ENCODE results near the gene SORCS2. TPM values are rescaled to one million over a fixed set of nuclear protein-coding genes. Genes with fewer than 3 reads are reported as not detected.

The SORCS2 gene
- total RNA-seq, 2 experiments from 2014 or later: 0.03 TPM; not detected in 1

DNA sequence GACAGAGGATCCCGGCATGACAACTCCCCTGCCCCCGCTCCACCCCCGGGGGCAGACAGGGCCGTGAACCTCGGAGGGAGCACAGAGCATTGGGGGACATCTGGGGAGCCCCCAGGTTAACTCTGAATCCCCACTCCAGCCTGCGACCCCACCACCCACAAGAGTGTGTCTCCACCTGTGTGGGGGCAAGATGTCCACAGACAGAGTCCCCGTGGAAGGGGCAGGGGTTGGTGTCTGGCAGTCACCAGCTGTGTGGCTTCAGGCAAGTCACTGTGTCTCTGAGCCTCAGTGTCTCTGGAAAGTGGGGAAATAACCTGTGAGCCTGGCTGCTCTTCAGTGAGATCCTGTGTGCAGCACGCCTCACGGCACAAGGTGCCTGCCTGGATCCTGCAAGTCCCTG lies 508.3 kb downstream of the SORCS2 start:
- no peaks in the 10 kb centered on the region for H3K4me1 ChIP-seq (ENCODE audit: insufficient read depth, low read length, poor library complexity, severe bottlenecking)
- CTCF ChIA-PET (ENCODE audit: unreplicated experiment): no interaction called here

DNA sequence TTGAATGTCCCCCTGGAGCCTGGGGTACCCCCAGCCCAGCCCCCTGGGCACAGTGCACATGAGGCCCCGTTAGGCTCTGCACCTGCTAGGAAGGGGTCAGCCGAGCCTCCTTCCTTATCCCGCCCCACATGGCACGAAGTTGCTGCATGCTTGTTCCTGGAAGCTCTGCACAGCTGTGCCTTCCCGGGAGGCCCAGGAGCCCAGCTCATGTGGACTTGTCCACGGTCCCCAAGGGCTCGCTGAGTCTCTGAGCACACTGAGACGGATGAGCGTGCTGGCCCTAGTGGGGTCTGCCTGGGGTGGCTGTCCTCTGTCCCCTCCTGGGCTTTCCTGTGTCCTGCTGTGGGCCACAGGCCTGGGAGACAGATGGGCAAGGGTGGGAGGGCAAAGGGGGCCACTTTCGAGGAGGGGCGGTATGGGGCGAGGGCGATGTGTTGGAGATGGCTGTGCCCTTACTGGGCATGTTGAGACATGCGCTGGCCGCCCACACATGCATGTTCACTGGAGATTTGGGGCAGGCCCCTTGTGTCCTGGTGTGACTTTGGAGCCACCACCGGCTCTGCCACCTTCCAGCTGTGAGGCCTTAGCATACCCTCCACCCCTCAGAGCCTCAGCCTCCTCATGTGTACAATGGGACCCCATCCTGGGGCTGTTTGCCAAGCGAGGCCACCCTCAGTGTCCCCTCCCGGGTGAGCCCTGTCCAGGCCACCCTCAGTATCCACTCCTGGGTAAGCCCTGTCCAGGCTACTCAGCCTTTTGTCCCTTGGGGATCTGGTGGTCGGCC lies 509.7 kb downstream of the SORCS2 start:
- Histone ChIP-seq H4K20me1 (ENCODE audit: insufficient read depth, low read length) (no peaks in the 10 kb centered on the region), H3K4me2 (ENCODE audit: low read length) (no peak overlapping the region), H2AFZ (ENCODE audit: low read length) (no peak overlapping the region), H3K4me1 (ENCODE audit: insufficient read depth, low read length, poor library complexity, severe bottlenecking) (no peaks in the 10 kb centered on the region), H3K36me3 (ENCODE audit: insufficient read depth, low read length) (no peaks in the 10 kb centered on the region), H3K4me3 (ENCODE audit: low read depth, low read length, poor library complexity, severe bottlenecking) (no peak overlapping the region), H3K9me3 (ENCODE audit: low read length) (no peaks in the 10 kb centered on the region), H3K79me2 (ENCODE audit: insufficient read depth, low read depth, low read length) (no peaks in the 10 kb centered on the region), H3K9me2 (ENCODE audit: insufficient read depth, low read length) (no peaks in the 10 kb centered on the region), H3K27ac (ENCODE audit: low read depth, low read length, poor library complexity, severe bottlenecking) (no peak overlapping the region)
- ChIA-PET POLR2A (no interaction called here), CTCF (ENCODE audit: unreplicated experiment) (no interaction called here)
- BruUV-seq (replicated peaks): no TSS peak
- no peak for DNase-seq (ENCODE audit: low spot score)
- TF ChIP-seq EZH2phosphoT487 (IDR thresholded peaks at IDR 0.05; ENCODE audit: borderline replicate concordance, low read depth, low read length): no peak
- TF ChIP-seq, protein P1, sequence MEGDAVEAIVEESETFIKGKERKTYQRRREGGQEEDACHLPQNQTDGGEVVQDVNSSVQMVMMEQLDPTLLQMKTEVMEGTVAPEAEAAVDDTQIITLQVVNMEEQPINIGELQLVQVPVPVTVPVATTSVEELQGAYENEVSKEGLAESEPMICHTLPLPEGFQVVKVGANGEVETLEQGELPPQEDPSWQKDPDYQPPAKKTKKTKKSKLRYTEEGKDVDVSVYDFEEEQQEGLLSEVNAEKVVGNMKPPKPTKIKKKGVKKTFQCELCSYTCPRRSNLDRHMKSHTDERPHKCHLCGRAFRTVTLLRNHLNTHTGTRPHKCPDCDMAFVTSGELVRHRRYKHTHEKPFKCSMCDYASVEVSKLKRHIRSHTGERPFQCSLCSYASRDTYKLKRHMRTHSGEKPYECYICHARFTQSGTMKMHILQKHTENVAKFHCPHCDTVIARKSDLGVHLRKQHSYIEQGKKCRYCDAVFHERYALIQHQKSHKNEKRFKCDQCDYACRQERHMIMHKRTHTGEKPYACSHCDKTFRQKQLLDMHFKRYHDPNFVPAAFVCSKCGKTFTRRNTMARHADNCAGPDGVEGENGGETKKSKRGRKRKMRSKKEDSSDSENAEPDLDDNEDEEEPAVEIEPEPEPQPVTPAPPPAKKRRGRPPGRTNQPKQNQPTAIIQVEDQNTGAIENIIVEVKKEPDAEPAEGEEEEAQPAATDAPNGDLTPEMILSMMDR (conservative IDR thresholded peaks at IDR 0.05; ENCODE audit: low read length): no peak
- intact Hi-C loops (cut with micrococcal nuclease; ENCODE audit: unreplicated experiment): no loop called here

More for the DNA sequence above, 508.3 kb downstream of the SORCS2 start:
- Histone ChIP-seq H4K20me1 (ENCODE audit: insufficient read depth, low read length) (no peaks in the 10 kb centered on the region), H3K4me3 (ENCODE audit: low read depth, low read length, poor library complexity, severe bottlenecking) (no peak overlapping the region), H3K4me2 (ENCODE audit: low read length) (no peak overlapping the region), H3K9me2 (ENCODE audit: insufficient read depth, low read length) (no peaks in the 10 kb centered on the region), H3K79me2 (ENCODE audit: insufficient read depth, low read depth, low read length) (no peaks in the 10 kb centered on the region), H3K27ac (ENCODE audit: low read depth, low read length, poor library complexity, severe bottlenecking) (no peak overlapping the region), H3K36me3 (ENCODE audit: insufficient read depth, low read length) (no peaks in the 10 kb centered on the region), H3K9me3 (ENCODE audit: low read length) (no peaks in the 10 kb centered on the region), H2AFZ (ENCODE audit: low read length) (no peak overlapping the region)
- POLR2A ChIA-PET: no interaction called here
- intact Hi-C loops (cut with micrococcal nuclease; ENCODE audit: unreplicated experiment): no loop called here
- no peak for DNase-seq (ENCODE audit: low spot score)
- TF ChIP-seq, protein P1 (conservative IDR thresholded peaks at IDR 0.05; ENCODE audit: low read length): no peak
- no peak for TF ChIP-seq EZH2phosphoT487 (IDR thresholded peaks at IDR 0.05; ENCODE audit: borderline replicate concordance, low read depth, low read length)
- no TSS peak for BruUV-seq (replicated peaks)

DNA sequence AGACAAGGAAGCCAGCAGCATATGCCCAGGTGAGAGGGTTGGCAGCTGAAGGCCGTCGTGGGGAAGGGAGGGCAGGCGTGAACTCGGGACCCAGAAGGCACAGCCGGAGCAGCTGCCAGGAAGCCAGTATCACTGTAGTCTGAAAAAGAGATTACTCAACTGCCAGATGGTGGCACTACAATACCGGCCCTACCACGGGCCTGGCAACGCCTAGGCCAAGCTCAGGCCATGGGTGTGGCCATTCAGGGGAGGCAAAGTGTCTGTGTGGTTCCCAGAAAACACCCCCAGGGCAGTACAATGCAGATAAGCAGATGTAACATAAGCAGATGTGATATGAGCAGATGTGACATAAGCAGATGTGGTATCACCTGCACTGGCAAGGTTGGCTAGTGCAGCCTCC lies 511.4 kb downstream of the SORCS2 start:
- H2AFZ ChIP-seq (ENCODE audit: low read length): no peak overlapping the region
- H3K9me3 ChIP-seq (ENCODE audit: low read length): no peaks in the 10 kb centered on the region
- BruUV-seq (replicated peaks): no TSS peak
- TF ChIP-seq, protein P1 (conservative IDR thresholded peaks at IDR 0.05; ENCODE audit: low read length): no peak
- TF ChIP-seq EZH2phosphoT487 (IDR thresholded peaks at IDR 0.05; ENCODE audit: borderline replicate concordance, low read depth, low read length): no peak
- CTCF ChIA-PET (ENCODE audit: unreplicated experiment): interaction anchor here (0.6 kb wide), 1 partner anchor 44 kb away, joined by 3 read pairs; no protein-coding TSS in a partner anchor
- no peaks in the 10 kb centered on the region for H3K9me2 ChIP-seq (ENCODE audit: insufficient read depth, low read length)
- no peaks in the 10 kb centered on the region for H3K36me3 ChIP-seq (ENCODE audit: insufficient read depth, low read length)
- no peaks in the 10 kb centered on the region for H3K4me1 ChIP-seq (ENCODE audit: insufficient read depth, low read length, poor library complexity, severe bottlenecking)
- no peaks in the 10 kb centered on the region for H3K79me2 ChIP-seq (ENCODE audit: insufficient read depth, low read depth, low read length)
- intact Hi-C loops (cut with micrococcal nuclease; ENCODE audit: unreplicated experiment): no loop called here
- H3K27ac ChIP-seq (ENCODE audit: low read depth, low read length, poor library complexity, severe bottlenecking): no peak overlapping the region
- DNase-seq (ENCODE audit: low spot score): no peak
- H3K4me3 ChIP-seq (ENCODE audit: low read depth, low read length, poor library complexity, severe bottlenecking): no peak overlapping the region
- no peaks in the 10 kb centered on the region for H4K20me1 ChIP-seq (ENCODE audit: insufficient read depth, low read length)
- POLR2A ChIA-PET: no interaction called here
- no peak overlapping the region for H3K4me2 ChIP-seq (ENCODE audit: low read length)

All from OCI-LY7 (cell line).